SK-N-SH (cell line): ENCODE measurements around the gene TSHZ2. TPM values are rescaled to one million over a fixed set of nuclear protein-coding genes. Genes with fewer than 3 reads are reported as not detected.

Source experiments
- CTCF ChIA-PET: fragments of 300-600, 350-600 bp; formaldehyde crosslinking; extraction: SDS; loops from one replicate; lab custom pipeline; 2021; lab: Yijun Ruan, JAX
- POLR2A ChIA-PET: fragments of 350-600 bp; sonication (Branson Sonifier 250); formaldehyde crosslinking; extraction: SDS; loops from one replicate; lab custom pipeline; 2020; ENCODE audit warnings: antibody characterized with exemption, inconsistent platforms; lab: Yijun Ruan, JAX
- DNase-seq: peaks from one replicate; pipeline ENCODE4 v3.0.0; 2012
- H2AFZ ChIP-seq: fragments of 200-600 bp; sonication (generic); 2 replicates; pipeline ENCODE4 v1.8.1; 2016; ENCODE audit warnings: antibody characterized with exemption, mild to moderate bottlenecking, low read depth
- H3F3A ChIP-seq: fragments of 200-600 bp; sonication (generic); replicated peaks from 2 replicates; pipeline ENCODE3; 2016; ENCODE audit warnings: antibody characterized with exemption, mild to moderate bottlenecking; ENCODE audit not compliant: insufficient read depth
- H3K27ac ChIP-seq, 2 experiments: fragments of 200-500 bp in 1 of 2; fragments of 200-600 bp in 1 of 2; sonication (Bioruptor generic) in 1 of 2; sonication (generic), shearing (Covaris generic) in 1 of 2; 2 replicates each; pipeline versions ENCODE4 v1.5.1 to v1.6.1; 2014 to 2016; ENCODE audit warnings: low read depth in 2 of 2, inconsistent platforms in 1 of 2, low read length in 1 of 2, mild to moderate bottlenecking in 1 of 2, mixed read lengths in 1 of 2
- H3K27me3 ChIP-seq: fragments of 200-600 bp; sonication (generic), shearing (Covaris generic); 2 replicates; pipeline ENCODE4 v1.6.1; 2016; ENCODE audit warnings: mixed run types; ENCODE audit not compliant: insufficient read depth
- H3K36me3 ChIP-seq, 2 experiments: fragments of 200-500 bp in 1 of 2; fragments of 200-600 bp in 1 of 2; sonication (Bioruptor generic) in 1 of 2; sonication (generic) in 1 of 2; replicated peaks in 1 of 2; 2 replicates each; pipeline versions ENCODE3 to v1.5.1; 2014 to 2016; ENCODE audit warnings: low read length in 1 of 2, mild to moderate bottlenecking in 1 of 2; ENCODE audit not compliant: insufficient read depth in 2 of 2, control insufficient read depth in 1 of 2
- H3K4me1 ChIP-seq, 2 experiments: fragments of 200-500 bp in 1 of 2; fragments of 200-600 bp in 1 of 2; sonication (Bioruptor generic) in 1 of 2; sonication (generic), shearing (Covaris generic) in 1 of 2; 2 replicates each; pipeline versions ENCODE4 v1.5.1 to v1.6.1; 2014 to 2016; ENCODE audit warnings: low read depth in 1 of 2, low read length in 1 of 2, mixed run types in 1 of 2; ENCODE audit not compliant: insufficient read depth in 2 of 2, control insufficient read depth in 1 of 2
- H3K4me2 ChIP-seq: fragments of 200-600 bp; sonication (generic), shearing (Covaris generic); 2 replicates; pipeline ENCODE4 v1.6.1; 2017; ENCODE audit warnings: mixed run types
- H3K4me3 ChIP-seq, 2 experiments: fragments of 200-500 bp in 1 of 2; fragments of 200-600 bp in 1 of 2; sonication (Bioruptor generic) in 1 of 2; sonication (generic), shearing (Covaris generic) in 1 of 2; 2 replicates each; pipeline versions ENCODE4 v1.5.1 to v1.8.1; 2014 to 2016; ENCODE audit warnings: low read depth in 2 of 2, inconsistent platforms in 1 of 2, low read length in 1 of 2, mild to moderate bottlenecking in 1 of 2, mixed read lengths in 1 of 2, moderate library complexity in 1 of 2
- H3K79me2 ChIP-seq: fragments of 200-600 bp; sonication (generic); 2 replicates; pipeline ENCODE4 v1.8.1; 2017; ENCODE audit warnings: mild to moderate bottlenecking; ENCODE audit not compliant: insufficient read depth
- H3K9ac ChIP-seq: fragments of 200-600 bp; sonication (generic); 2 replicates; pipeline ENCODE4 v1.6.1; 2017; ENCODE audit warnings: mixed run types
- H3K9me2 ChIP-seq: fragments of 200-600 bp; sonication (generic); 2 replicates; pipeline ENCODE4 v1.6.1; 2017; ENCODE audit warnings: mixed run types
- H3K9me3 ChIP-seq: fragments of 200-600 bp; sonication (generic); 2 replicates; pipeline ENCODE4 v1.6.1; 2017; ENCODE audit warnings: mixed run types, mild to moderate bottlenecking, moderate library complexity
- H4K20me1 ChIP-seq: fragments of 200-600 bp; sonication (generic); 2 replicates; pipeline ENCODE4 v1.6.1; 2017; ENCODE audit warnings: mild to moderate bottlenecking, mixed run types; ENCODE audit not compliant: insufficient read depth
- CHD2 ChIP-seq: fragments of 150-350 bp; IDR thresholded peaks from 2 replicates; pipeline ENCODE4 v1.6.1; 2018; ENCODE audit warnings: low read length; ENCODE audit not compliant: partially characterized antibody
- GABPA ChIP-seq: IDR thresholded peaks from 2 replicates; pipeline ENCODE4 v1.4.0; 2012; ENCODE audit warnings: low read depth, mild to moderate bottlenecking
- JUND ChIP-seq: IDR thresholded peaks from 2 replicates; pipeline ENCODE4 v1.4.0; 2012
- NRF1 ChIP-seq: IDR thresholded peaks from 2 replicates; pipeline ENCODE4 v1.6.1; 2012; ENCODE audit warnings: low read depth, mild to moderate bottlenecking, low read length
- RCOR1 ChIP-seq: fragments of 150-350 bp; IDR thresholded peaks from 2 replicates; pipeline ENCODE4 v1.6.1; 2017; ENCODE audit warnings: antibody characterized with exemption, low read length
- RXRA ChIP-seq: IDR thresholded peaks from 2 replicates; pipeline ENCODE4 v1.4.0; 2012; ENCODE audit warnings: low read depth, mild to moderate bottlenecking, borderline replicate concordance
- TAF1 ChIP-seq: IDR thresholded peaks from 2 replicates; pipeline ENCODE4 v1.6.1; 2012; ENCODE audit warnings: low read depth, mild to moderate bottlenecking, low read length, moderate library complexity, borderline replicate concordance
- YY1 ChIP-seq: IDR thresholded peaks from 2 replicates; pipeline ENCODE4 v1.4.0; 2012; ENCODE audit warnings: low read depth, mild to moderate bottlenecking
- ZBTB33 ChIP-seq: IDR thresholded peaks from 2 replicates; pipeline ENCODE4 v1.4.0; 2012; ENCODE audit warnings: low read depth, borderline replicate concordance
- WGBS: methylation state at CpG from one replicate; pipeline ENCODE4 v1.1.6; 2017; ENCODE audit warnings: low lambda C conversion rate; 5-methylcytosine and 5-hydroxymethylcytosine counted together
- polyA plus RNA-seq, 3 experiments: library from polyadenylated mRNA; depleted of rRNA; stranded (reverse); fragments of >200 nt; gene quantifications; 2 replicates each; pipeline ENCODE4 v1.2.3, GENCODE V29; 2012

The TSHZ2 gene
- polyA plus RNA-seq, 1 of the 3 experiments (the other 2 are of a cell fraction): 0.13 TPM

GRCh38 chr20:53513168-53513488 is 541.0 kb downstream of the TSHZ2 start:
- Histone ChIP-seq H3F3A (no peaks in the 10 kb centered on the region), H3K36me3 (no peaks in the 10 kb centered on the region), H3K27me3 (no peaks in the 10 kb centered on the region), H3K4me1 (no peaks in the 10 kb centered on the region), H3K79me2 (no peaks in the 10 kb centered on the region), H3K9me3 (no peaks in the 10 kb centered on the region), H3K4me3 (no peak overlapping the region), H2AFZ (no peak overlapping the region), H3K9me2 (no peaks in the 10 kb centered on the region), H3K27ac (no peak overlapping the region), H4K20me1 (no peaks in the 10 kb centered on the region), H3K9ac (no peak overlapping the region), H3K4me2 (no peak overlapping the region)
- WGBS: 34% methylated on average over 2 of the region's 2 CpGs
- DNase-seq: no peak
- POLR2A ChIA-PET: no interaction called here
- TF ChIP-seq YY1 (no peak), RCOR1 (no peak), JUND (no peak), ZBTB33 (no peak)
- TF ChIP-seq, all 33 proteins: peak for 0
- CTCF ChIA-PET: interaction anchor here (0.6 kb wide), 1 partner anchor 1200 kb away, joined by 3 read pairs; no protein-coding TSS in a partner anchor

GRCh38 chr20:53513489-53514298 is 541.5 kb downstream of the TSHZ2 start:
- no peak for TF ChIP-seq ZBTB33
- no peak for TF ChIP-seq TAF1
- no peak for TF ChIP-seq RXRA
- no peak for TF ChIP-seq GABPA
- TF ChIP-seq CHD2: no peak
- no peak for TF ChIP-seq NRF1
- no peak for TF ChIP-seq JUND
- DNase-seq: no peak
- CTCF ChIA-PET: interaction anchor here (0.6 to 1.1 kb wide), 3 partner anchors 19 to 1200 kb away, joined by 3 read pairs; no protein-coding TSS in a partner anchor
- no peaks in the 10 kb centered on the region for H3K79me2 ChIP-seq
- H3K4me3 ChIP-seq: no peak overlapping the region
- no peaks in the 10 kb centered on the region for H3F3A ChIP-seq
- H3K9me2 ChIP-seq: no peaks in the 10 kb centered on the region
- no peaks in the 10 kb centered on the region for H3K9me3 ChIP-seq
- no peaks in the 10 kb centered on the region for H4K20me1 ChIP-seq
- POLR2A ChIA-PET: no interaction called here
- H2AFZ ChIP-seq: no peak overlapping the region
- no peaks in the 10 kb centered on the region for H3K36me3 ChIP-seq
- H3K27me3 ChIP-seq: no peaks in the 10 kb centered on the region
- H3K9ac ChIP-seq: no peak overlapping the region
- 64% methylated on average over 14 of the region's 18 CpGs for WGBS
- no peaks in the 10 kb centered on the region for H3K4me1 ChIP-seq
- no peak overlapping the region for H3K4me2 ChIP-seq
- H3K27ac ChIP-seq: no peak overlapping the region
